ENCODE data around the gene PPAT. TPM values are rescaled to one million over a fixed set of nuclear protein-coding genes. Genes with fewer than 3 reads are reported as not detected.
"Not testable (repeated sequence)": the region's sequence is repeated elsewhere in the genome, so short reads cannot be mapped to it uniquely, and the experiment has no call there.

The PPAT gene
- total RNA-seq, 2 donors from 2014 or later, result 7.0 to 12.2 TPM

GRCh38 chr4:56469489-56470210, 34.2 kb upstream of the PPAT start:
- no peak overlapping the region for H3K4me3 ChIP-seq
- no peaks in the 10 kb centered on the region for H3K27me3 ChIP-seq (replicated peaks; ENCODE audit: insufficient read depth)
- 79% methylated on average over 6 of the region's 6 CpGs for WGBS
- H3K9me3 ChIP-seq, result no peaks in the 10 kb centered on the region
- intact Hi-C loops (cut with DNase I), result loop anchor here (5.0 kb wide), 1 partner anchor 37 kb away; no protein-coding TSS in a partner anchor
- TF ChIP-seq POLR2AphosphoS5 (IDR thresholded peaks at IDR 0.05) (no peak), POLR2A (IDR thresholded peaks at IDR 0.05) (no peak), CTCF (IDR thresholded peaks at IDR 0.05) (no peak)
- DNase-seq (ENCODE audit: low spot score), result no peak
- H3K36me3 ChIP-seq, result no peaks in the 10 kb centered on the region
- H3K27ac ChIP-seq, result no peak overlapping the region
- H3K4me1 ChIP-seq (replicated peaks), result peaks cover 3% of the 10 kb centered on the region

- no peaks in the 10 kb centered on the region for H3K27me3 ChIP-seq (replicated peaks; ENCODE audit: insufficient read depth)
- H3K9me3 ChIP-seq, result no peaks in the 10 kb centered on the region
- WGBS, result under 1% methylated on average over 10 of the region's 10 CpGs
- DNase-seq (ENCODE audit: low spot score), result peak; percentile 45
- TF ChIP-seq POLR2AphosphoS5 (IDR thresholded peaks at IDR 0.05) (no peak), CTCF (IDR thresholded peaks at IDR 0.05) (no peak), POLR2A (IDR thresholded peaks at IDR 0.05) (no peak)
- intact Hi-C loops (cut with DNase I), result loop anchor here (5.0 kb wide), 1 partner anchor 36 kb away; no protein-coding TSS in a partner anchor
- no peaks in the 10 kb centered on the region for H3K36me3 ChIP-seq
- H3K27ac ChIP-seq, result peak overlapping the region; percentile 91 to 96
- H3K4me3 ChIP-seq, result peak overlapping the region; percentile 92 to 95
- H3K4me1 ChIP-seq (replicated peaks), result peaks cover 3% of the 10 kb centered on the region
Measured at GRCh38 chr4:56468097-56468422, 32.6 kb upstream of the PPAT start.

GRCh38 chr4:56467284-56468096, 32.1 kb upstream of the PPAT start, which contains the start of gene SRP72:
SRP72 (plus strand) TSS chr4:56467617; CDS start chr4:56467636, 19 bp downstream.
- DNase-seq (ENCODE audit: low spot score), result peak; percentile 89
- Histone ChIP-seq H3K9me3 (no peaks in the 10 kb centered on the region), H3K27me3 (replicated peaks; ENCODE audit: insufficient read depth) (no peaks in the 10 kb centered on the region), H3K4me1 (replicated peaks) (peaks cover 3% of the 10 kb centered on the region), H3K4me3 (peak within 1 kb of the TSS; percentile 92 to 95), H3K27ac (peak within 1 kb of the TSS; percentile 91 to 96), H3K36me3 (no peaks in the 10 kb centered on the region)
- WGBS, result under 1% methylated on average over 58 of the region's 62 CpGs
- intact Hi-C loops (cut with DNase I), result loop anchor here (5.0 kb wide), 1 partner anchor 35 kb away; no protein-coding TSS in a partner anchor
- TF ChIP-seq POLR2AphosphoS5 (IDR thresholded peaks at IDR 0.05) (peak; percentile 90), CTCF (IDR thresholded peaks at IDR 0.05) (peak in 1 of 4 experiments; percentile 10), POLR2A (IDR thresholded peaks at IDR 0.05) (peak; percentile 74)

- intact Hi-C loops (cut with DNase I), result loop anchor here (5.0 kb wide), 1 partner anchor 35 kb away; no protein-coding TSS in a partner anchor
- DNase-seq (ENCODE audit: low spot score), result no peak
- H3K27me3 ChIP-seq (replicated peaks; ENCODE audit: insufficient read depth), result no peaks in the 10 kb centered on the region
- WGBS, result under 1% methylated on average over 8 of the region's 8 CpGs
- H3K9me3 ChIP-seq, result no peaks in the 10 kb centered on the region
- no peaks in the 10 kb centered on the region for H3K36me3 ChIP-seq
- H3K4me3 ChIP-seq, result peak overlapping the region; percentile 92 to 95
- H3K27ac ChIP-seq, result peak overlapping the region; percentile 91 to 96
- no peak for TF ChIP-seq POLR2AphosphoS5 (IDR thresholded peaks at IDR 0.05)
- no peak for TF ChIP-seq CTCF (IDR thresholded peaks at IDR 0.05)
- no peak for TF ChIP-seq POLR2A (IDR thresholded peaks at IDR 0.05)
- H3K4me1 ChIP-seq (replicated peaks), result peaks cover 3% of the 10 kb centered on the region
Measured at GRCh38 chr4:56466910-56467283, 31.5 kb upstream of the PPAT start.

- Histone ChIP-seq H3K4me3 (peak overlapping the region; percentile 92 to 95), H3K27ac (peak overlapping the region; percentile 91 to 96)
- H3K9me3 ChIP-seq; H3K4me1 ChIP-seq (replicated peaks); DNase-seq (ENCODE audit: low spot score); H3K36me3 ChIP-seq; H3K27me3 ChIP-seq (replicated peaks; ENCODE audit: insufficient read depth): not testable (repeated sequence)
- intact Hi-C loops (cut with DNase I), result loop anchor here (5.0 kb wide), 1 partner anchor 34 kb away; no protein-coding TSS in a partner anchor
- WGBS, result 12% methylated on average over 8 of the region's 8 CpGs
Measured at GRCh38 chr4:56466296-56466761, 30.9 kb upstream of the PPAT start.

All from prostate gland (tissue), 2 donors.